ENCODE results near the gene L3MBTL4.

Gene L3MBTL4

GRCh38 chr18:5962362-5962761 lies 452.3 kb downstream of the L3MBTL4 start:
- DNase-seq (ENCODE audit: extremely low spot score): no peak
- TF ChIP-seq, protein P1, sequence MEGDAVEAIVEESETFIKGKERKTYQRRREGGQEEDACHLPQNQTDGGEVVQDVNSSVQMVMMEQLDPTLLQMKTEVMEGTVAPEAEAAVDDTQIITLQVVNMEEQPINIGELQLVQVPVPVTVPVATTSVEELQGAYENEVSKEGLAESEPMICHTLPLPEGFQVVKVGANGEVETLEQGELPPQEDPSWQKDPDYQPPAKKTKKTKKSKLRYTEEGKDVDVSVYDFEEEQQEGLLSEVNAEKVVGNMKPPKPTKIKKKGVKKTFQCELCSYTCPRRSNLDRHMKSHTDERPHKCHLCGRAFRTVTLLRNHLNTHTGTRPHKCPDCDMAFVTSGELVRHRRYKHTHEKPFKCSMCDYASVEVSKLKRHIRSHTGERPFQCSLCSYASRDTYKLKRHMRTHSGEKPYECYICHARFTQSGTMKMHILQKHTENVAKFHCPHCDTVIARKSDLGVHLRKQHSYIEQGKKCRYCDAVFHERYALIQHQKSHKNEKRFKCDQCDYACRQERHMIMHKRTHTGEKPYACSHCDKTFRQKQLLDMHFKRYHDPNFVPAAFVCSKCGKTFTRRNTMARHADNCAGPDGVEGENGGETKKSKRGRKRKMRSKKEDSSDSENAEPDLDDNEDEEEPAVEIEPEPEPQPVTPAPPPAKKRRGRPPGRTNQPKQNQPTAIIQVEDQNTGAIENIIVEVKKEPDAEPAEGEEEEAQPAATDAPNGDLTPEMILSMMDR (IDR thresholded peaks at IDR 0.05; ENCODE audit: control extremely low read depth, extremely low read depth, low read depth, missing control alignments): no peak
- ChIA-PET POLR2A (no interaction called here), CTCF (interaction anchor here (1.1 to 3.8 kb wide), 3 partner anchors 10 to 439 kb away, joined by 3 to 18 read pairs (median 4); no protein-coding TSS in a partner anchor)

GRCh38 chr18:5961828-5962150 lies 452.9 kb downstream of the L3MBTL4 start:
- POLR2A ChIA-PET: no interaction called here
- no peak for DNase-seq (ENCODE audit: extremely low spot score)
- TF ChIP-seq, protein P1 (IDR thresholded peaks at IDR 0.05; ENCODE audit: control extremely low read depth, extremely low read depth, low read depth, missing control alignments): no peak
- CTCF ChIA-PET: interaction anchor here (0.7 to 3.8 kb wide), 7 partner anchors 9 to 560 kb away, joined by 3 to 18 read pairs (median 4); no protein-coding TSS in a partner anchor

DNA sequence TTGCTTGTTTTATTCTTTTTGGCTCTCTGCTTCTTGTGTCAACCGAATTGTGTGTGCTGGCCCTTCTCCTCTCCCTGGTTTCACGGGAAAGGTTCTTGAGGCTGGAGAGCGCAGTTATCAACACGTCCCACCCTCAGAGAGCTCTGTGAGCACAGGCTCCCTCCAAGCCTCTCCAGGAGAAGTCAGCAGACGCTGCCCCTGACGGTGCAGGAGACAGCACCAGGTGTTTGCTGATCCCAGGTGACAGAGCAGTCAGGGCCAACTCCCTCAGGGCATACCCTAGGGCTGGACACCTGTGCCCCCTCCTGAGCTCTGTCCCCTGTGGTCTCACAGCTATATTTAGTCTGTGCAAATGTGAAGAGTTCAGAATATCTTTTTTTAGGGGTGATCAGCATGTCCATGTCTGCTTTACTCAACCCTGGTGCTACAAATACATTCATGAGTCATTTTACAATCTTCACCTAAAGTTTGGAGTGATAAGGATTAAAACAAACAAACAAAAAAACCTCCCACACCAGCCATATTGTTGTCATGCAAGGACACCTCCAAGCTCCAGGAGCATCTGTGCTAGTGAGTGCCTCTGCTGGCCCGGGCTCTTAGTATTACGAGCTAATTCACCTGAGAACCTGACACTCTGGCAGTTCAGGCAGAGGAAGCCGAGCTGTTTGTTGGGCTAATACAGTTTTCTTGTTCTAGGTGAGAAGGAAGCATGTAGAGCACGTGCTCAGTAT lies 453.4 kb downstream of the L3MBTL4 start:
- TF ChIP-seq, protein P1 (IDR thresholded peaks at IDR 0.05; ENCODE audit: control extremely low read depth, extremely low read depth, low read depth, missing control alignments): no peak
- no peak for DNase-seq (ENCODE audit: extremely low spot score)
- CTCF ChIA-PET: interaction anchor here (0.7 to 3.8 kb wide), 7 partner anchors 8 to 561 kb away, joined by 3 to 18 read pairs (median 4); no protein-coding TSS in a partner anchor
- POLR2A ChIA-PET: no interaction called here

GRCh38 chr18:5958822-5959221 lies 455.9 kb downstream of the L3MBTL4 start:
- POLR2A ChIA-PET: no interaction called here
- TF ChIP-seq, protein P1 (IDR thresholded peaks at IDR 0.05; ENCODE audit: control extremely low read depth, extremely low read depth, low read depth, missing control alignments): no peak
- DNase-seq (ENCODE audit: extremely low spot score): no peak
- CTCF ChIA-PET: interaction anchor here (1.1 to 1.5 kb wide), 5 partner anchors 10 to 29 kb away, joined by 3 to 6 read pairs (median 3); no protein-coding TSS in a partner anchor

- no peak for DNase-seq (ENCODE audit: extremely low spot score)
- TF ChIP-seq, protein P1 (IDR thresholded peaks at IDR 0.05; ENCODE audit: control extremely low read depth, extremely low read depth, low read depth, missing control alignments): no peak
- ChIA-PET CTCF (interaction anchor here (2.4 kb wide), 1 partner anchor 13 kb away, joined by 7 read pairs; no protein-coding TSS in a partner anchor), POLR2A (no interaction called here)
Observed at GRCh38 chr18:5955861-5956260, 458.9 kb downstream of the L3MBTL4 start.

GRCh38 chr18:5951515-5952091 lies 463.1 kb downstream of the L3MBTL4 start:
- ChIA-PET CTCF (interaction anchor here (0.8 kb wide), 1 partner anchor 11 kb away, joined by 3 read pairs; no protein-coding TSS in a partner anchor), POLR2A (no interaction called here)
- TF ChIP-seq, protein P1 (IDR thresholded peaks at IDR 0.05; ENCODE audit: control extremely low read depth, extremely low read depth, low read depth, missing control alignments): no peak
- no peak for DNase-seq (ENCODE audit: extremely low spot score)
